Hepatocyte (in vitro differentiated cells): ENCODE data around the gene DHRS3. TPM values are rescaled to one million over a fixed set of nuclear protein-coding genes. Genes with fewer than 3 reads are reported as not detected.
"Not testable (repeated sequence)": the region's sequence is repeated elsewhere in the genome, so short reads cannot be mapped to it uniquely, and the experiment has no call there.

ENCODE experiments used
- DNase-seq: peaks from one replicate; pipeline ENCODE4 v3.0.0-alpha.2; 2016; ENCODE audit warnings: low spot score
- H2AFZ ChIP-seq: fragments of 200-600 bp; sonication (generic); 2 replicates; pipeline ENCODE4 v1.6.0; 2016; ENCODE audit warnings: antibody characterized with exemption, mild to moderate bottlenecking
- H3K27ac ChIP-seq: fragments of 200-600 bp; sonication (generic); 2 replicates; pipeline ENCODE4 v1.5.1; 2016; ENCODE audit warnings: mild to moderate bottlenecking
- H3K27me3 ChIP-seq: fragments of 200-600 bp; sonication (generic); 2 replicates; pipeline ENCODE4 v1.6.1; 2016
- H3K36me3 ChIP-seq: fragments of 200-600 bp; sonication (generic); replicated peaks from 2 replicates; pipeline ENCODE4 v1.5.1; 2016; ENCODE audit warnings: low read depth; ENCODE audit not compliant: insufficient read depth
- H3K4me1 ChIP-seq: fragments of 200-600 bp; sonication (generic); 2 replicates; pipeline ENCODE4 v1.5.1; 2016; ENCODE audit warnings: mild to moderate bottlenecking, moderate library complexity; ENCODE audit not compliant: insufficient read depth
- H3K4me2 ChIP-seq: fragments of 200-600 bp; sonication (generic); 2 replicates; pipeline ENCODE4 v1.6.0; 2016
- H3K4me3 ChIP-seq: fragments of 200-600 bp; sonication (generic); 2 replicates; pipeline ENCODE4 v1.5.1; 2016; ENCODE audit warnings: mild to moderate bottlenecking
- H3K79me2 ChIP-seq: fragments of 200-600 bp; sonication (generic); 2 replicates; pipeline ENCODE4 v1.6.0; 2017; ENCODE audit warnings: mild to moderate bottlenecking
- H3K9me2 ChIP-seq: fragments of 200-600 bp; sonication (generic); replicated peaks from 2 replicates; pipeline ENCODE4 v1.6.0; 2017; ENCODE audit warnings: mild to moderate bottlenecking; ENCODE audit not compliant: insufficient read depth
- H3K9me3 ChIP-seq: fragments of 200-600 bp; sonication (generic); 2 replicates; pipeline ENCODE4 v1.5.1; 2016; ENCODE audit warnings: low read depth, mild to moderate bottlenecking
- H4K20me1 ChIP-seq: fragments of 200-600 bp; sonication (generic); 2 replicates; pipeline ENCODE4 v1.6.0; 2016; ENCODE audit warnings: mild to moderate bottlenecking; ENCODE audit not compliant: insufficient read depth, poor library complexity, severe bottlenecking
- CTCF ChIP-seq: fragments of 200-600 bp; sonication (generic); IDR thresholded peaks from 2 replicates; pipeline ENCODE4 v1.5.1; 2016; ENCODE audit warnings: antibody characterized with exemption, mild to moderate bottlenecking; ENCODE audit not compliant: poor library complexity
- EZH2 ChIP-seq: fragments of 200-600 bp; sonication (generic); IDR thresholded peaks from 2 replicates; pipeline ENCODE4 v1.6.1; 2016; ENCODE audit warnings: antibody characterized with exemption, mild to moderate bottlenecking, borderline replicate concordance
- EZH2phosphoT487 ChIP-seq: fragments of 200-600 bp; sonication (generic); IDR thresholded peaks from one replicate; pipeline ENCODE4 v1.6.1; 2018; ENCODE audit warnings: antibody characterized with exemption, mild to moderate bottlenecking, low read depth, moderate library complexity; ENCODE audit not compliant: unreplicated experiment, severe bottlenecking
- WGBS: methylation state at CpG from one replicate; pipeline ENCODE4 v1.1.6; 2016; ENCODE audit warnings: low lambda C conversion rate; ENCODE audit errors: missing lambda C conversion rate; 5-methylcytosine and 5-hydroxymethylcytosine counted together
- polyA plus RNA-seq: library from polyadenylated mRNA; unstranded; fragments of >200 nt; fragmentation: Nextera tagmentation; extraction: Ambion mirVana; gene quantifications from 2 replicates; pipeline ENCODE4 v1.2.1, GENCODE V29; 2016
- total RNA-seq: library from RNA; depleted of rRNA; stranded (reverse); fragments of >200 nt; gene quantifications from 2 replicates; pipeline ENCODE4 v1.2.3, GENCODE V29; 2014

Gene DHRS3
- total and polyA plus RNA-seq, 2 experiments from 2014 or later = 75.9 to 103 TPM

GRCh38 chr1:12540580-12541273 is 77.3 kb downstream of the DHRS3 start:
- Histone ChIP-seq H3K9me2 (no peaks in the 10 kb centered on the region), H3K9me3 (no peaks in the 10 kb centered on the region), H3K4me3 (no peak overlapping the region), H3K4me1 (peaks cover 18% of the 10 kb centered on the region), H3K4me2 (peak overlapping the region; percentile 56), H3K36me3 (no peaks in the 10 kb centered on the region), H3K27ac (peak overlapping the region; percentile 56), H4K20me1 (no peaks in the 10 kb centered on the region), H3K27me3 (no peaks in the 10 kb centered on the region), H2AFZ (no peak overlapping the region), H3K79me2 (no peaks in the 10 kb centered on the region)
- no peak for TF ChIP-seq EZH2
- no peak for TF ChIP-seq CTCF
- no peak for TF ChIP-seq EZH2phosphoT487
- WGBS = 75% methylated on average over 15 of the region's 17 CpGs
- DNase-seq = no peak

DNA sequence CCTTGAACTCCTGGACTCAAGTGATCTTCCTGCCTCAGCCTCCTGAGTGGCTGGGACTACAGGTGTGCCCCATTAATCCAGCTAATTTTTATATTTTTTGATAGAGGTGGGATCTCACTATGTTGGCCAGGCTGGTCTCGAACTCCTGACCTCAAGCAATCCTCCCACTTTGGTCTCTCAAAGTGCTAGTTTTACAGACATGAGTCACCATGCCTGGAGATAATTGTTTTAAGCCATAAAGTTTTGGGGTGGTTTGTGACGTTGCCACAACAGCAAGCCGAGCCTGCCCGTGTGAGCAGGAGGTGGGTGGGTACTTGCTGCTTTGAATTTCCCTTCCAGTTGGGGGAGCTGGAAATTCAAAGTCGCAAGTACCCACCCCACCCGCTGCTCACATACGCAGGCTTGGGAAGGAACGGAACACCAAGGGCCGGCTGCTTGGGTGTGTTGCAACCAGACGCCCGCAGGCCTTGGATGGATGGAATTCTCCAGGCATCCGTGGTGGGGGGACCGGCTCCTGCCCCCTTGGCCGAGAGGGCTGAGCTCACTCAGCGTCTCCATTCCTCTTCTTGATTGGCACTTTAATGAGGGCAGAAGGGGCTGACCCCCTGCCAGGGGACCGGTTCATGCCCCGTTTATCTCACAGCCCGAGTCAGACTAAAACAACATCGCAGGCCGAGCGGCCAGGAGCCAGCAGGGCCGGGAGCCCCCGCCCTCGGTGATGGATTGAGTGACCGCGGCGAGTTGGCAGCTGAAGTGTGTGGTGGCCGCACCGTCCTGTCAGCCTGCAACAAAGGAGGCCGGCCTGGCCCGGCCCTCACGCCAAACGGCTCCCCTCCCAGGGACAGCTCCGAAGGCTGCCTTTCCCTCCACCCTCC is 78.1 kb downstream of the DHRS3 start:
- H3K9me2 ChIP-seq = no peaks in the 10 kb centered on the region
- peak; percentile 17 for TF ChIP-seq CTCF
- no peak for TF ChIP-seq EZH2phosphoT487
- TF ChIP-seq EZH2 = no peak
- peak; percentile 80 for DNase-seq
- peaks cover 18% of the 10 kb centered on the region for H3K4me1 ChIP-seq
- H3K36me3 ChIP-seq = no peaks in the 10 kb centered on the region
- H4K20me1 ChIP-seq = no peaks in the 10 kb centered on the region
- H2AFZ ChIP-seq = no peak overlapping the region
- H3K4me2 ChIP-seq = peak overlapping the region; percentile 56
- no peak overlapping the region for H3K4me3 ChIP-seq
- H3K27ac ChIP-seq = peak overlapping the region; percentile 56
- H3K9me3 ChIP-seq = no peaks in the 10 kb centered on the region
- no peaks in the 10 kb centered on the region for H3K79me2 ChIP-seq
- 25% methylated on average over 29 of the region's 34 CpGs for WGBS
- H3K27me3 ChIP-seq = no peaks in the 10 kb centered on the region

GRCh38 chr1:12539320-12539704 is 78.7 kb downstream of the DHRS3 start:
- DNase-seq = no peak
- H3K4me3 ChIP-seq = no peak overlapping the region
- no peaks in the 10 kb centered on the region for H3K9me3 ChIP-seq
- H2AFZ ChIP-seq = no peak overlapping the region
- TF ChIP-seq CTCF (no peak), EZH2 (no peak), EZH2phosphoT487 (no peak)
- H3K79me2 ChIP-seq = no peaks in the 10 kb centered on the region
- 100% methylated on average over 2 of the region's 2 CpGs for WGBS
- peaks cover 18% of the 10 kb centered on the region for H3K4me1 ChIP-seq
- no peaks in the 10 kb centered on the region for H3K36me3 ChIP-seq
- no peaks in the 10 kb centered on the region for H3K9me2 ChIP-seq
- peak overlapping the region; percentile 56 for H3K27ac ChIP-seq
- no peaks in the 10 kb centered on the region for H3K27me3 ChIP-seq
- H3K4me2 ChIP-seq = no peak overlapping the region
- H4K20me1 ChIP-seq = no peaks in the 10 kb centered on the region

DNA sequence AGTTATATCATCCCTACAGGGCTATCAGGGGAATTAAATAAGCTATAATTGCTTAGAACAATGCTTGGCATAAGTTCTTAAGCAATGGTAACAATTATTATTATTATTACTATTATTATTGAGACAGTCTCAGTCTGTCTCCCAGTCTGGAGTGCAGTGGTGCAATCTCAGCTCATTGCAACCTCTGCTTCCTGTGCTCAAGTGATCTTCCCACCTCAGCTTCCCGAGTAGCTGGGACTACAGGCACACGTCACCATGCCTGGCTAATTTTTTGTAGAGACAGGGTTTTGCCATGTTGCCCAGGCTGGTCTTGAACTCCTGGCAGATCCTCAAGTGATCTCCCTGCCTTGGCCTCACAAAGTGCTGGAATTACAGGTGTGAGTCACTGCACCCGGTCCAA is 79.5 kb downstream of the DHRS3 start:
- H3K27me3 ChIP-seq, H3K9me2 ChIP-seq, H3K27ac ChIP-seq, H3K36me3 ChIP-seq, H3K79me2 ChIP-seq, H3K4me3 ChIP-seq, H4K20me1 ChIP-seq, H3K4me2 ChIP-seq, H2AFZ ChIP-seq, H3K9me3 ChIP-seq, DNase-seq: not testable (repeated sequence)
- peaks cover 18% of the 10 kb centered on the region for H3K4me1 ChIP-seq
- WGBS = 86% methylated on average over 3 of the region's 3 CpGs
